IPS DF 4.7 (cell line): ENCODE results near the gene ELOVL5.
"Not testable (repeated sequence)": the region's sequence is repeated elsewhere in the genome, so short reads cannot be mapped to it uniquely, and the experiment has no call there.

ENCODE experiments used
- DNase-seq: peaks from one replicate; pipeline ENCODE4 v3.0.0-alpha.2; 2013; ENCODE audit warnings: low spot score; ENCODE audit errors: extremely low read depth

ELOVL5 gene

GRCh38 chr6:53330137-53330536 lies 18.6 kb downstream of the ELOVL5 start:
- no peak for DNase-seq

DNA sequence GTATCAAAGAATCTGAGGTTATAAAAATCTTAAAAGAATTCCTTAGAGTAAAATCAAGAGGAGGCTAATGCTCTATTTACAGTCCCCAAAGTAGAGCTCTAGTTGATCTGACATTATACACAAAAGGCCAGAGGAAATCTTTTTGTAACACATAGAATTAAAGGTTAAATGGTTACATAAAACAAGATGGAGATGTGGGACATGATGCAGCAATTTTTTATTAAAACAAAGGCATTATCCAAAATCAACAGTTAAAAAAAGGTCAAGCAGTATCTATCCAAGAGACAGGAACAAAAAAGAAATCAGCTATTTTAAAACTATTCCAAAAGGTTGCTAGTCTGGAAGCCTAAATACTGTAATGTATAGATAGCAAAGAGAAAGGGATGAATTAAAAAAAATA lies 20.4 kb downstream of the ELOVL5 start:
- no peak for DNase-seq

DNA sequence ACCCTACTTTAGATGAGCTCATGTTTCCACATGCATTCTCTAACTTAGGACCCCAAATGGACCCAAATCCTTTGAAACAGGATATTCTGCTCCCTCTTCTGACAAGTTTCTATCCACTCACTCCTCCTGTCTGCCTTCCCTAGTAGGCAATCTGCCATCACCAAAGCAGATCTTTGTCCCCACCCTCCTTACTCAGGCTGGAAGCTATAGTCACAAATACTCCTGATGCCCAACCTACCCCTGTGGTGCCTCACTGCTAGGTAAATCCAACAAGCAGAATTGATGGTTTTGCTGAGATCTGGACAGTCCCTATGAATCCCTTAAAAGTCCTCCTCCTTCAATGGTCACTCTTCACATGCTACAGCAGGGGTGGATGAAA lies 21.7 kb downstream of the ELOVL5 start:
- no peak for DNase-seq

DNA sequence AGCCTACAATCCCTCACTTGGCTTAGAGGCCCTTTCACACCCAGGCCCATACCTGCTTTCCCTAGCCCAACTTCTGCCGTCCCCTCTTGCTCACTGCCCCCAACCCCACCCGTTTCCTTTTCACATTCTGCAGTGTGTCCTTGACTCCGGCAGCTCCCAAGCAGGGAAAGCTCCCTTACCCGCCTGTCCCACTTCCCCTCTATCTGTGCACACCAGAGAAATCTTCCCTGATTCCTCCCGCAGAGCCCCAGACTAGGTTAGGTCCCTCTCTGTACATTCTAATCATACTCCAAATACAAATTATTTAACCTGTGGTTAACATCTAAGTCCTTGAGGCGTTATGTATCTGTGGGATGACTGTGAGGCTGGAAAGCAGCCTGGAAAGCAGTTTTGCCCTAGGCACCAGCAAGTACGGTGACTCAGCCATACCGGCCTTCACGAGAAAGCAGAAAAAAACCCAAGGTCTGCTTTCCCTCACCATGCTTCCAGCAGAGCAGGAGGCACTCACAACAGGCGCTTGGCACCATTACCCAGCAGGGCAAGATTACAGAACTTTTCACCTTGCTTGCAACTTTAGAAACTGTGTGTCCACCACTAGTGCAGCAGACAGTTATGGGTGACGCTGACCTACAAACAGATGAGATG lies 22.3 kb downstream of the ELOVL5 start:
- DNase-seq, result no peak

DNA sequence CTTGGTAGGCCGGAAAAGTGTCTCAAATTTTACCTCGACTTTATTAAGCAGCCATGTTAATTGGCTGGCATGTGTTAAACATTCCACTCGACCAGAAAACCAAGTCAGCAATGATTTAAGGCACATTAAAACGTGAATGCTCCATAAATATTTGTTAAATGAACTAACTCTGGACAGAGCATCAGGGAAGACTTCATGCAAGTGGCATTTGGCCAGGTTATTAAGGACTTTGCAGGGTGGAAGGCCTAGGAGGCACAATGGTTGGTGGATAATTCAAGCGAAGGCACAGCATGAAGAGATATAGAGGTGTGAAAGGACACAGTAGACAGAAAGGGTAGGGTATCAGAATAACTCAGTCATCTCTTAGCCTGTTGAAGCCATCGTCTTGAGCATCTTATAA lies 23.0 kb downstream of the ELOVL5 start:
- DNase-seq, result no peak

DNA sequence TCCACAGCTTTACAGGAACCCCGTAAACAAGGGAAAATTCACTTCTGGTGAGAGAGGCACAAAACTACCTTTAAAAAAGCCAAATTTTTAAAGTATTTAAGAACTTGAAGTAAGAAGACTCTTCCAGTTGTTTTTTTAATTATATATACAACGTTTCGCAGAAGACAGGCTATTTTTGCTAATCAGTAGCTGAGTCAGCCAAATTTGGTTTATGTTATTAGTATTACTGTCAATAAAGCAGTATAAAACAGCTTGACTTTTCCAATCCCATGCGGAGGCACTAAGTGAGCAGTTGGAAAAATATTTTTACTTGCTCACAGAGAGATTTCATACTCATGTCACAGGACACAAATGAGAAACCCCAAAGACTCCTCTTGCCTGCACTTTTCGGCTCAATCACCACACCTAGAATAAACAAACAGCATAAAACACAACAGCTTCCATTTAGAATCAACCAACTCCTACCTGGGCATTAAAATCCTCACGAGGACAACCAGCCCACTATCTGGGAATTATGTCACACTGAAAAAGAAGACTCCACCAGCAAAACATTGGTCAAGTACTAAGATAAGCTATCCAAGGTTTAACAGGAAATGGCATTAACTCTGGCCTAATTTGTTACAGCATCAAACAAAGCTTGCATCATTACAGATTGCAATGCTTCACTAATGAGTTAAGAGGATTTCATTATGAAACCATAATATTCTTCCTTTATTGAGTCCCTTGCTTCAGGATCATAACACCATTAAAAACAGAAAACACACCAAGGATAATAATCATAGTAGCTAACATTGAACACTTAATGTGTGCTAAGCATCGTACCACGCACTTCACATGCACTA lies 26.3 kb downstream of the ELOVL5 start:
- no peak for DNase-seq

- no peak for DNase-seq
Observed at GRCh38 chr6:53321701-53322100, 27.0 kb downstream of the ELOVL5 start.

DNA sequence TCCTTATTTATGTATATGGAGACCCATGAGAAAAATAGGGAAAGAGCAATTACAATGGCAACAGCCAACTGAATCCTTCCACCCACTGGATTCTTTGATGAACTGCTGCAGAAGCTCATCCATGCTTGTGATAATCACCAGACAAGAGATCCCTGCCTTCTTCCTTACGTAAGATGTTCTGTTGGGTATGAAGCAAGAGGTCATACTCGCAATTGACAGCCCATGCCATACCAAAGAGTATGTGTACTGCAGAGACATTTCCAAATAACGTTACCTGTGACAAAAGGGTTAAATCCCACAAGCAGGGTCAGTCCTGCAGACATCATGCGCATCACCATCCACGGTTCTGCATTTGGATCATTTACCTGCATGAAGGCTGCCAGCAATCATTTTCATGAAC lies 27.8 kb downstream of the ELOVL5 start:
- no peak for DNase-seq

GRCh38 chr6:53318429-53318828 lies 30.3 kb downstream of the ELOVL5 start:
- DNase-seq, result no peak

DNA sequence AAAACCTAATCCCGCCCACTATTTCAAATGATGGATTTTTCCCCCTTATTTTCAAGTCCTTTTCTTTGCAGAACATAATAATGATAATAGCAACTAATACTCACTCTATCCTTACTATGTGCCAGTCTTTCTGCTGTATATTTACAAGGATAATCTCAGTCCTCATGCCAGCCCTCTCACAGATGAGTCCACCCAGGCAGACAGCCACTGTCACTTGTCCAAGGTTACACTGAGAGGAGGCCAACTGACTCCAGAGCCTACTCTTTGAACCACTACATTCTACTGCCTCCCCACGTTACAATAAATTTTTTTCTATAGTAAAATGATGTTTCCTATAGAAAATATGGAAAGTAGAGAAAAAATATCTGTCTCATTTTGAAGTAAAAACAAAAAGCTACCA lies 30.9 kb downstream of the ELOVL5 start:
- DNase-seq, result no peak

DNA sequence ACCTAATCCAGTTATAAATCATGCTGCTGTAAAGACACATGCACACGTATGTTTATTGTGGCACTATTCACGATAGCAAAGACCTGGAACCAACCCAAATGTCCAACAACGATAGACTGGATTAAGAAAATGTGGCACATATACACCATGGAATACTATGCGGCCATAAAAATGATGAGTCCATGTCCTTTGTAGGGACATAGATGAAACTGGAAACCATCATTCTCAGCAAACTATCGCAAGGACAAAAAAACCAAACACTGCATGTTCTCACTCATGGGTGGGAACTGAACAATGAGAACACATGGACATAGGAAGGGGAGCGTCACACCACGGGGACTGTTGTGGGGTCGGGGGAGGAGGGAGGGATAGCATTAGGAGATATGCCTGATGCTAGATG lies 31.5 kb downstream of the ELOVL5 start:
- not testable (repeated sequence) for DNase-seq

DNA sequence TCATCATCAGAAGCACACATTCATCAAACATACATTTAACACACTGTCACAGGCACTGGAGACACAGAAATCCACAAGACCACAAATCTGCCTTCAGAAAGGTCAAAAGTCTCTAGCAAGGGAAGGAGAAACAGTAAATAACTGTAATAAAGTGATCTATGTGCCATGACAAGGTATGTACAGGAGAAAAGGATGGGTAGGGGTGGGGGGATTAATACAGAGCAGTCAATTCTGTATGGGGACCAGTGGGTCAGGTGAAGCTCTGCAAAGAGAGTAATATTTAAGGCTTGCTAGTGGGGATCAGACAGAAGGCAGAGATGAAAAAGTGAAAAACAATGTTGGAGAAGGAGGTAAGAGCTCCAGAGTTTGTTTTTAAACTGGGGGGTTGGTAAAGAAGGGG lies 32.6 kb downstream of the ELOVL5 start:
- no peak for DNase-seq

- no peak for DNase-seq
Observed at GRCh38 chr6:53315086-53315724, 33.5 kb downstream of the ELOVL5 start.

- no peak for DNase-seq
Observed at GRCh38 chr6:53313784-53314400, 34.9 kb downstream of the ELOVL5 start.

- DNase-seq, result no peak
Observed at GRCh38 chr6:53312355-53312754, 36.4 kb downstream of the ELOVL5 start.

DNA sequence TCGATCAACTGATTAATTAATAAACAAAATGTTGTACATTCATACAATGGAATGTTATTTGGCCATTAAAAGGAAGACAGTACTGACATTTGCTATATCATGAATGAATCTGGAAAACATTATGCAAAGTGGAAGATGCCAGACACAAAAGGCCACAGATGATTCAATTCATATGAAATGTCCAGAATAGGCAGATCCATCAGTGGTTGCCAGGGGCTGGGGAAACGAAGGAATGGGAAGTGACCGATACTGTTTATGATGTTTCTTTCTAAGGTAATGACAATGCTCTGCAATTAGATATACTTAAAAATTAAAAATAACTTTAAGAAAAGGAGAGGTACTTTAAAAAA lies 37.2 kb downstream of the ELOVL5 start:
- no peak for DNase-seq

DNA sequence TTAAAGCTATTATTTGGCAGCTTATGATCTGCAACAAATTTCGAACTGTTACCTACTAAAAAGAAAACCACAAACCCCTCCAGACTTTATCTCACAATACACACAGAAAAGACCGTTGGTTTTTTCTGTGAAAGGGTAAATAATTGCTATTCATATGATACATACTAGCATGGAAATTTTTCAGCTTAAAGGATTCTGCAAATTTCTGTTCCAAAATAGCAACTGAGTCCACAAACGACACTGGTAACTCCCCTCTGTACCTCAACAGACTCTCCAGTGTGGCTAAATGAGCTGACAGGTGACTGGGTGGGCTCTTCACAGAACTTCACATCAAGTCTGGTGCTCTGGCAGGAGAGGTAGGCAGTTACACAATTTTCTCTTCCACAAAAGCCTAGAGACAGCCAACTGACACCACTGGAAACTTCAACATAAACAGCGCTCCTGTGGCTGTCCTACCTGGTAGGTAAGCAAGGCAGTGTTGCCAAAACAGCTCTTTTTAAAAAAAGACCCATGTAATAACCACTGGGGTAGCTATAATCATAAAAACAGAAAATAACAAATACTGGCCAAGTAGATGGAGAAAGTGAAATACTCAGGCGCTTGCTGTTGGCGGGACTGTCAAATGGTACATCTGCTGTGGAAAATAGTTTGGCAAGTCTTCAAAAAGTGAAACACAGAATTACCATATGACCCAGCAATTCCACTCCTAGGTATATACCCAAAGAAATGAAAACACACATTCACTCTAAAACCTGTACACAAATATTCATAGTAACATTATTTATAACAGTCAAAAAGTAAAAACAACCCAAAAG lies 37.8 kb downstream of the ELOVL5 start:
- DNase-seq, result no peak

GRCh38 chr6:53309901-53310300 lies 38.8 kb downstream of the ELOVL5 start:
- no peak for DNase-seq

DNA sequence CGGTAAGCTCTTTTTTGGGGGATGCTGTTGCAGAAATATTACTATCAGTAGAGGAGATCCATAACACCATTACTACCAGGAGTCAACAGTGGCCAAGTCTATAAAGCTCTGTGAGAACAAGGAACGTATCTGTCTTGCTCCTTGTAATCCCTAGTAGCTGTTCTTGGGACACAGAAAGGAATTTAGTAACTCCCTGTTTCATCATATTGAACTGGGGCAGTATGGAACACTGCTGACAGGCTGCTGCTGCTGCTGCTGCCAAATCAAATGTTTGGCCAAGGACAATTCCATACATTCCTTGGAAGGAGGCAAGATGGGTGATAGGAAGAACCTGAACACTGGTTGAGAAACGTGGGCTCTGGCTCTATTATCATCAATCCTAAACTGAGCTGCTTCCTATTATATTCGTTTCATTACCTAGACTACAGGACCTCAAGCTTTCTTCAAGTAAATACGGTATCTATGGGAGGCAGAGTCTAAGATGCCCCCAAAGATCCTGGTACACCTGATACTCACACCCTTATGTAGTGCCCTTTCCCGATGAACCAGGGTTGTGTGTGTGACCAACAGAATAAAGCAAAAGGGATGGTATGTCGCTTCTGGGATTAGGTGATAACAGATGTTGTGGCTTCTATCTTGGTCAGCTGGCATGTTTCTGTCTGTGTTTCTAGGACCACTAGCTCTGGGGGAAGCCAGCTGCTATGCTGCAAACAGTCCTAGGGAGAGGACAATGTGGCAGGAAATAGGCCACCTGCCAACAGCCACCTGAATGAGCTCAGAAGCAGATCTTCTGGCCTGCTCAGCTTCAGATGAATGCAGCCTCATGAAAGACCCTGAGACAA lies 39.5 kb downstream of the ELOVL5 start:
- no peak for DNase-seq

DNA sequence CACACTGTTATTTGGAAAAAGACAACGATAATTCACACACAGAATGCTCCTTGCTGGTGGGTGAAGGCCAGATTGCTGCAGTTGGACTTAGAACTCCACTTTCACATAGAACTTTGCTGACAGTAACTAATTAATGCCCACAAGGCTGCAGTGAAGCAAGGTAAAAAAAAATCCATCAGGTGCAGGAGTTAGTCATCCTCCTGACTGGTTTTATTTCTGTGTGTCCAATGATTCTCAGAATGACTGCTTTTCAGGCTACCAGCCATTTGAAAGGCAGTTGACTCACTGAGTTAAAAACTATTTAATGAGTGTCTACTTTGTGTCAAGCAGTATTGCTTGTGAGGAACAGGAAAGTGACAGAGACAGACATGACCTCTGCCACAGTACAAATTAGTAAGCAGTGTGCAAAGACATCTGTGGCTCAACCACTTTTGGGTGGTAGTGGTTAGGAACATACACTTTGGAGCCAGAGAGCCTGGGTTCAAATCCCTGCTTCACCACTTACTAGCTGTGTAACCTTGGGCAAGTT lies 41.9 kb downstream of the ELOVL5 start:
- DNase-seq, result no peak
